H1 (cell line): ENCODE data around the gene ZC3H12C. TPM values are rescaled to one million over a fixed set of nuclear protein-coding genes. Genes with fewer than 3 reads are reported as not detected.

Experiments used
- ATF2 ChIP-seq: IDR thresholded peaks from 2 replicates; pipeline ENCODE4 v1.6.1; 2012; ENCODE audit warnings: low read length, inconsistent platforms
- POLR2AphosphoS5 ChIP-seq: IDR thresholded peaks from 2 replicates; pipeline ENCODE4 v1.6.1; 2011; ENCODE audit warnings: low read depth, low read length
- SAP30 ChIP-seq: fragments of 300-600 bp; sonication (generic); IDR thresholded peaks from 2 replicates; pipeline ENCODE4 v1.7.1; 2012; ENCODE audit warnings: low read length, moderate library complexity, mild to moderate bottlenecking, inconsistent platforms; ENCODE audit not compliant: insufficient read depth, insufficient replicate concordance
- polyA plus RNA-seq, 7 experiments: library from polyadenylated mRNA; depleted of rRNA in 3 of 7; stranded (reverse) in 5 of 7; unstranded in 2 of 7; fragments of >200 nt in 5 of 7; fragments of 200-250 nt in 2 of 7; gene quantifications; 1 replicate in 5 of 7; 2 replicates in 1 of 7; 4 replicates in 1 of 7; pipeline versions ENCODE4 v1.2.1 to v1.2.3, GENCODE V29; 2011 to 2013; ENCODE audit warnings: missing spikeins in 2 of 7, mixed read lengths in 2 of 7
- total RNA-seq: library from RNA; stranded (reverse); fragmentation: NEBNext Ultra II Directional; extraction: Animal tissue kit (Norgen Biotek cat#: 25700); gene quantifications from 2 replicates; pipeline ENCODE4 v1.2.1, GENCODE V29; 2021

The ZC3H12C gene
- total and polyA plus RNA-seq, 2 of the 8 experiments (the other 6 are each of a cell fraction or from before 2014, with no cell fraction given): 2.0 to 2.7 TPM

- TF ChIP-seq SAP30 (no peak), ATF2 (no peak), POLR2AphosphoS5 (no peak)
- TF ChIP-seq, all 59 proteins: peak for 0
These were observed 28.0 kb downstream of the ZC3H12C start (continued) for GRCh38 chr11:110121204-110121603.
